Measurements from ENCODE around the gene TMEM233. TPM values are rescaled to one million over a fixed set of nuclear protein-coding genes. Genes with fewer than 3 reads are reported as not detected.

Gene TMEM233
- total and polyA plus RNA-seq, 4 donors = 0.13 to 0.80 (median 0.31) TPM

DNA sequence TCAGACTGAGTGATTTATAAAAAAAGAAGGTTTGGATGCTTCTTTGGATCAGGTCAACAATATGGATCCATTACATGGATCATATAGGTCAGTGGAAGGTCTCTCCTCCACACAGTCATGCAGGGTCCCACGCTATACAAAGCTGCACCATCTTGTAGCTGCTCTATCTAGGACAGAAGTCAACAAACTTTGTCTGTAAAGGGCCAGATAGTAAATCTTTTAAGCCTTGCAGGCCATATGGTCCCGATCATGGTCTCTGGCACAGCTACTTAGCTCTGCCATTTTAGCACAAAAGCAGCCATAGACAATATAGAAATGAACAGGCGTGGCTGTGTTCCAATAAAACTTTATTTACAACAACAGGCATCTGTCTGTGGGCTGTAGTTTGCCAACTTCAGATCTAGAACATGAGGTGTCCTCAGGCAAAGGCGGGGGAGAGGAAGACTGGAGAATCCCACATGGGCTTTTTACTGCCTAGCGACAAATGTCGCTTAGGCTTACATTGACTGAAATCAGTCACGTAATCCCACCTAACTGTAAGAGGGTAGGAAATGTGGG is 36.7 kb downstream of the TMEM233 start:
- Histone ChIP-seq H3K27ac (ENCODE audit: low read depth in 1 of 2, low read length in 1 of 2) (no peak overlapping the region), H3K36me3 (ENCODE audit: control insufficient read depth in 4 of 4, insufficient read depth in 4 of 4, low read length in 4 of 4) (no peaks in the 10 kb centered on the region), H3K9me3 (ENCODE audit: control insufficient read depth in 4 of 4, insufficient read depth in 3 of 4, low read length in 3 of 4) (no peaks in the 10 kb centered on the region), H3K4me3 (no peak overlapping the region), H3K4me1 (ENCODE audit: control insufficient read depth in 5 of 5, insufficient read depth in 5 of 5, low read length in 5 of 5) (no peaks in the 10 kb centered on the region), H3K27me3 (ENCODE audit: control insufficient read depth in 3 of 3, insufficient read depth in 3 of 3, low read length in 2 of 3) (no peaks in the 10 kb centered on the region), H3K9ac (ENCODE audit: insufficient read depth in 1 of 2, low read length in 2 of 2) (no peak overlapping the region)
- no peak for DNase-seq
- WGBS, 2 donors = 91 to 96% methylated on average over 7 of the region's 7 CpGs
- no peak for TF ChIP-seq CTCF (IDR thresholded peaks at IDR 0.05; ENCODE audit: control extremely low read depth, extremely low read depth)
- no peak for ATAC-seq (ENCODE audit: insufficient read depth, low FRiP score)

GRCh38 chr12:119630962-119631550 is 37.5 kb downstream of the TMEM233 start:
- Histone ChIP-seq H3K9me3 (ENCODE audit: control insufficient read depth in 4 of 4, insufficient read depth in 3 of 4, low read length in 3 of 4) (no peaks in the 10 kb centered on the region), H3K36me3 (ENCODE audit: control insufficient read depth in 4 of 4, insufficient read depth in 4 of 4, low read length in 4 of 4) (no peaks in the 10 kb centered on the region), H3K4me1 (ENCODE audit: control insufficient read depth in 5 of 5, insufficient read depth in 5 of 5, low read length in 5 of 5) (no peaks in the 10 kb centered on the region), H3K27ac (ENCODE audit: low read depth in 1 of 2, low read length in 1 of 2) (no peak overlapping the region), H3K4me3 (no peak overlapping the region), H3K27me3 (ENCODE audit: control insufficient read depth in 3 of 3, insufficient read depth in 3 of 3, low read length in 2 of 3) (no peaks in the 10 kb centered on the region), H3K9ac (ENCODE audit: insufficient read depth in 1 of 2, low read length in 2 of 2) (no peak overlapping the region)
- no peak for TF ChIP-seq CTCF (IDR thresholded peaks at IDR 0.05; ENCODE audit: control extremely low read depth, extremely low read depth)
- DNase-seq = no peak
- no peak for ATAC-seq (ENCODE audit: insufficient read depth, low FRiP score)
- WGBS, 2 donors = 51 to 95% methylated on average over 1 of the region's 1 CpG

DNA sequence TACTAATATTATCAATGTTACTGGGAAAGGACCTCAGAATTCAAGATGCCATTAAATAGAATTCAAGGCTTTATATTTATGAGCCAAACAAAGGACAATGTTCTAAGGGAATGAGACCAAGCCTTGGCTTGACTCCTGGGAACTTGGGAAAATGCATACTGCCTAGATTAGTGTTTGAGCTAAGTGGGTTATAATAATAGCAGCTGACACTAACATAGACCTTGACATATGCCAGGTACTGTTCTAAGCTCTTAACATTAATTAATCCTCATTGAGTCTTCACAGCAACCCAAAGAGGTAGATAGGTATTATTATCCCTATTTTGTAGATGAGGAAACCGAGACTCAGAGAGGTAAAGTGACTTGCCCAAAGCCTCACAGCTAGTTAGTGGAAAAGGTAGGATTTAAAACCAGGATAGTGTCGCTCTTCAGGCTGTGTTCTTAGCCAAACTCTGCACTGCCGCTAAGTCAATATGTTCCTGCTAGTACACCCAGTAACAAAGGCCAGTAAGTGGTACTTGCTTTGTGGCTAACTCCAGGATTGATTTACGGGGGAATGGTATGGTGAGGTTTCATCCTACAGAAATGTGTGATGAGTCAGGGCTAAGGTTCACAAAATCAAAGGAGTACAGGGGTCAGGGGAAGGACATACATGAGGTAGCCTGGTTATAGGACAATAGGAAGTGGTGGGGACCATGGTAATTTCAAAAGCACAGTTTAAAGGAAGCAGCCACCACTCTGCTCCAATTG is 38.5 kb downstream of the TMEM233 start:
- H3K4me3 ChIP-seq = no peak overlapping the region
- no peaks in the 10 kb centered on the region for H3K4me1 ChIP-seq (ENCODE audit: control insufficient read depth in 5 of 5, insufficient read depth in 5 of 5, low read length in 5 of 5)
- no peak overlapping the region for H3K9ac ChIP-seq (ENCODE audit: insufficient read depth in 1 of 2, low read length in 2 of 2)
- no peak overlapping the region for H3K27ac ChIP-seq (ENCODE audit: low read depth in 1 of 2, low read length in 1 of 2)
- TF ChIP-seq CTCF (IDR thresholded peaks at IDR 0.05; ENCODE audit: control extremely low read depth, extremely low read depth) = no peak
- no peaks in the 10 kb centered on the region for H3K9me3 ChIP-seq (ENCODE audit: control insufficient read depth in 4 of 4, insufficient read depth in 3 of 4, low read length in 3 of 4)
- no peaks in the 10 kb centered on the region for H3K36me3 ChIP-seq (ENCODE audit: control insufficient read depth in 4 of 4, insufficient read depth in 4 of 4, low read length in 4 of 4)
- H3K27me3 ChIP-seq (ENCODE audit: control insufficient read depth in 3 of 3, insufficient read depth in 3 of 3, low read length in 2 of 3) = no peaks in the 10 kb centered on the region
- DNase-seq (no peak), ATAC-seq (ENCODE audit: insufficient read depth, low FRiP score) (no peak)
- 89 to 90% methylated on average over 4 of the region's 4 CpGs for WGBS, 2 donors
